Skeletal muscle cell (primary cell): ENCODE data around the gene ATF7.

Experiments
- DNase-seq: peaks from one replicate; pipeline ENCODE4 v3.0.0-alpha.2; 2010; ENCODE audit warnings: low read depth
- H3K4me3 ChIP-seq: 2 replicates; pipeline ENCODE4 v1.5.1; 2011; ENCODE audit warnings: low read depth, mild to moderate bottlenecking, control low read depth, low read length, moderate library complexity

The ATF7 gene

GRCh38 chr12:53476769-53477209 lies 149.4 kb downstream of the ATF7 start:
- no peak overlapping the region for H3K4me3 ChIP-seq
- DNase-seq = no peak

GRCh38 chr12:53474819-53475218 lies 151.4 kb downstream of the ATF7 start:
- H3K4me3 ChIP-seq = no peak overlapping the region
- no peak for DNase-seq

GRCh38 chr12:53474077-53474476 lies 152.1 kb downstream of the ATF7 start:
- DNase-seq = no peak
- no peak overlapping the region for H3K4me3 ChIP-seq

GRCh38 chr12:53472056-53472582 lies 154.1 kb downstream of the ATF7 start:
- DNase-seq = no peak
- no peak overlapping the region for H3K4me3 ChIP-seq

- no peak for DNase-seq
- H3K4me3 ChIP-seq = no peak overlapping the region
These were observed 157.9 kb downstream of the ATF7 start for GRCh38 chr12:53468282-53468681.

- no peak for DNase-seq
- H3K4me3 ChIP-seq = no peak overlapping the region
These were observed 158.3 kb downstream of the ATF7 start for GRCh38 chr12:53467880-53468279.

- DNase-seq = no peak
- H3K4me3 ChIP-seq = no peak overlapping the region
These were observed 159.1 kb downstream of the ATF7 start for GRCh38 chr12:53467082-53467481.

- DNase-seq = no peak
These were observed 159.5 kb downstream of the ATF7 start for GRCh38 chr12:53466640-53467039.

GRCh38 chr12:53465679-53466078 lies 160.5 kb downstream of the ATF7 start:
- DNase-seq = no peak
- no peak overlapping the region for H3K4me3 ChIP-seq

More at GRCh38 chr12:53466640-53467039, 159.5 kb downstream of the ATF7 start:
- no peak overlapping the region for H3K4me3 ChIP-seq

GRCh38 chr12:53464685-53465418 lies 161.3 kb downstream of the ATF7 start:
- no peak for DNase-seq
- no peak overlapping the region for H3K4me3 ChIP-seq

GRCh38 chr12:53463802-53464560 lies 162.2 kb downstream of the ATF7 start:
- DNase-seq = no peak
- H3K4me3 ChIP-seq = no peak overlapping the region

GRCh38 chr12:53462935-53463334 lies 163.2 kb downstream of the ATF7 start:
- H3K4me3 ChIP-seq = no peak overlapping the region

GRCh38 chr12:53461591-53461990 lies 164.6 kb downstream of the ATF7 start:
- no peak for DNase-seq
- no peak overlapping the region for H3K4me3 ChIP-seq

More at GRCh38 chr12:53462935-53463334, 163.2 kb downstream of the ATF7 start:
- DNase-seq = no peak

GRCh38 chr12:53461059-53461458 lies 165.1 kb downstream of the ATF7 start:
- no peak for DNase-seq
- H3K4me3 ChIP-seq = no peak overlapping the region

- no peak overlapping the region for H3K4me3 ChIP-seq
- no peak for DNase-seq
These were observed 167.1 kb downstream of the ATF7 start for GRCh38 chr12:53459097-53459496.
